ENCODE measurements around the gene PBRM1. TPM values are rescaled to one million over a fixed set of nuclear protein-coding genes. Genes with fewer than 3 reads are reported as not detected.

The PBRM1 gene
- total RNA-seq, 1 donor from 2014 or later = 131 TPM

DNA sequence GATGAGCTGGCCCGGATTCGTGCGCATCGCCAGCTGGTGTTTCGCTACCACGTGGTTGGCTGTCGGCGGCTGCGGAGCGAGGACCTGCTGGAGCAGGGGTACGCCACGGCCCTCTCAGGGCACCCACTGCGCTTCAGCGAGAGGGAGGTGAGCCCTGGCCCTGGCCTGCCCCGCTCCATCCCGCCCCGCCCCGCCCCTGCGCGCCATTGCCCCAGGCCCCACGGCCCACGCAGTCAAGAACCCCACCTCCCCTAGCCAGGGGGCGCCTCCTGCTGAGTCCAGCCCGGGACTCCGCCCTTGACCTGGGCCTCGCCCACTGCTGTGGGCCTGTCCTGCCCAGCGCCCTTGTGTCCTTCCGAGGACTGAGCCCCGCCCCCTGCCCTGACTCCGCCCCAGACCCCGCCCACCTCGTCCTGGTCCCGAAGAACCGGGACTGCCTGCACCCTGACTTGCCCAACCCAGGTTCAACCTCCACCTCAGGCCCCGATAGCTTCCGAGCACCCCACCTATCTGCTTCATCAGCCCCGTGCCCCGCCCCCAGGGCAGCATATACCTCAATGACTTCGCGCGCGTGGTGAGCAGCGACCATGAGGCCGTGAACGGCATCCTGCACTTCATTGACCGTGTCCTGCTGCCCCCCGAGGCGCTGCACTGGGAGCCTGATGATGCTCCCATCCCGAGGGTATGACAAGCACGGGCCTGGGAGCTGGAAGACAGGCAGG is 166.8 kb downstream of the PBRM1 start:
- DNase-seq (ENCODE audit: low spot score, unreplicated experiment) = no peak

DNA sequence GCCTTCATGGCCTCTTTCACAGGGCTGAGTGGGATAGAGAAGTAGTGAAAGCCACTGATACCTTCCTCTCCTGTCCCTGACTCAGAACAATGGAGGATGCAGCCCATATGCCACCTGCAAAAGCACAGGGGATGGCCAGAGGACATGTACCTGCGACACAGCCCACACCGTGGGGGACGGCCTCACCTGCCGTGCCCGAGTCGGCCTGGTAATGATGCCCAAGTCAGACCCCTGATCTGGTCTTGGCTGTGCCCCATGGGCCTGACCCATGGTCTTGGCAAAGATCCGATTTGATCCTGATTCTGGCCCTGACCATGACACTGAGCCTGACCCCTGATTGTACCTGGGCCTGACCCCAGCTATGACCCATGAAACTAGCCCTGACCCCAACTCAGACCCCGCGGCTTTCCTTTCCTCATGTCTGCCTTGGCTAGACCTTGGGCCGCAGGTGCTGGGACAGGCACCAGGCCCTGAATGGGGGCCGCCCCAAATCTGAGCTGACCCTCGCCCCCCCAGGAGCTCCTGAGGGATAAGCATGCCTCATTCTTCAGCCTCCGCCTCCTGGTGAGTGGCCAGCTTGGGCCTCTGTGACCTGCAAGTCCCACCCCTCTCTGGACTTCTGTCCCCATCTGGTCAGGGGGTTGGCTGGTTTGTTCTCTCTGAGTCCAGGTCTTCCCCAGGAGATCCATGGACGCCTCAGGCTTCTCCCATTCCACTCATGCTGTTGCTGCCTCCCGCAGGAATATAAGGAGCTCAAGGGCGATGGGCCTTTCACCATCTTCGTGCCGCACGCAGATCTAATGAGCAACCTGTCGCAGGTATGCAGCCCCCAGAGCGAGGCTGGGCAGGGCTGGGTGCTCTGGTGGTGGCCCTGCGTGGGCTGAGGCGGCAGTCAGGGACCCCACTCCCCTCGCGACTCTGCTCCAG is 167.7 kb downstream of the PBRM1 start:
- H3K4me3 Mint-ChIP-seq (ENCODE audit: low read depth) = no peak overlapping the region
- peaks cover 6% of the 10 kb centered on the region for H3K27me3 Mint-ChIP-seq
- H3K27ac Mint-ChIP-seq = no peak overlapping the region
- no peaks in the 10 kb centered on the region for H3K36me3 Mint-ChIP-seq (ENCODE audit: insufficient read depth)
- peaks cover 3% of the 10 kb centered on the region for H3K4me1 Mint-ChIP-seq (ENCODE audit: low read depth)
- H3K9me3 Mint-ChIP-seq (ENCODE audit: low read depth) = no peaks in the 10 kb centered on the region
- DNase-seq (ENCODE audit: low spot score, unreplicated experiment) = no peak
- TF ChIP-seq, protein P1, sequence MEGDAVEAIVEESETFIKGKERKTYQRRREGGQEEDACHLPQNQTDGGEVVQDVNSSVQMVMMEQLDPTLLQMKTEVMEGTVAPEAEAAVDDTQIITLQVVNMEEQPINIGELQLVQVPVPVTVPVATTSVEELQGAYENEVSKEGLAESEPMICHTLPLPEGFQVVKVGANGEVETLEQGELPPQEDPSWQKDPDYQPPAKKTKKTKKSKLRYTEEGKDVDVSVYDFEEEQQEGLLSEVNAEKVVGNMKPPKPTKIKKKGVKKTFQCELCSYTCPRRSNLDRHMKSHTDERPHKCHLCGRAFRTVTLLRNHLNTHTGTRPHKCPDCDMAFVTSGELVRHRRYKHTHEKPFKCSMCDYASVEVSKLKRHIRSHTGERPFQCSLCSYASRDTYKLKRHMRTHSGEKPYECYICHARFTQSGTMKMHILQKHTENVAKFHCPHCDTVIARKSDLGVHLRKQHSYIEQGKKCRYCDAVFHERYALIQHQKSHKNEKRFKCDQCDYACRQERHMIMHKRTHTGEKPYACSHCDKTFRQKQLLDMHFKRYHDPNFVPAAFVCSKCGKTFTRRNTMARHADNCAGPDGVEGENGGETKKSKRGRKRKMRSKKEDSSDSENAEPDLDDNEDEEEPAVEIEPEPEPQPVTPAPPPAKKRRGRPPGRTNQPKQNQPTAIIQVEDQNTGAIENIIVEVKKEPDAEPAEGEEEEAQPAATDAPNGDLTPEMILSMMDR (IDR thresholded peaks at IDR 0.05; ENCODE audit: unreplicated experiment) = no peak

More for the DNA sequence above, 166.8 kb downstream of the PBRM1 start:
- H3K9me3 Mint-ChIP-seq (ENCODE audit: low read depth) = no peaks in the 10 kb centered on the region
- peaks cover 3% of the 10 kb centered on the region for H3K4me1 Mint-ChIP-seq (ENCODE audit: low read depth)
- peaks cover 6% of the 10 kb centered on the region for H3K27me3 Mint-ChIP-seq
- H3K27ac Mint-ChIP-seq = no peak overlapping the region
- TF ChIP-seq, protein P1 (IDR thresholded peaks at IDR 0.05; ENCODE audit: unreplicated experiment) = no peak
- H3K4me3 Mint-ChIP-seq (ENCODE audit: low read depth) = no peak overlapping the region
- no peaks in the 10 kb centered on the region for H3K36me3 Mint-ChIP-seq (ENCODE audit: insufficient read depth)

DNA sequence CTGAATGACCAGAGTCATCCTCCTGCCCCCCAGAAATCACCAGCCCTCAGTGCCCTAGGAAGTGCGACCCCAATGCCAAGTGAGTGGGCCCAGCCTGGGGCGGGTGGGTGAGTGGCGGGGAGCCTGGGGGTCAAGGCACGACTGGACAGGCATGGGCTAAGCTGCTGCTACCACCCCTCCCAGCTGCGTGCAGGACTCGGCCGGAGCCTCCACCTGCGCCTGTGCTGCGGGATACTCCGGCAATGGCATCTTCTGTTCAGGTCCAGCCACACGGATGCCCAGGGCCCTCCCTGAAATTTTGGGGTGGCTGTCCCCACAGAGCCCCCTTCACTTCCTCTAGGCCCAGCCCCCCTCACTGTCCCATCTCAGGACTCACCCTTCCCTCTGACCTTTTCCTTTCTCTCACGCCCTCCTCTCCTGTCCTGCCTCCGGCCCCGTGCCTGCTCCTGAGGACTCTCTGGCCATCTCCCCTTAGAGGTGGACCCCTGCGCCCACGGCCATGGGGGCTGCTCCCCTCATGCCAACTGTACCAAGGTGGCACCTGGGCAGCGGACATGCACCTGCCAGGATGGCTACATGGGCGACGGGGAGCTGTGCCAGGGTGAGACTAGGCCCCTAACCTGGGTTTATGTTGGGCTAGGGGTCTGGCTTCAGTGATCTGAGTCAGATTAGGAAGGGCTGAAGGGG is 169.1 kb downstream of the PBRM1 start:
- peaks cover 3% of the 10 kb centered on the region for H3K4me1 Mint-ChIP-seq (ENCODE audit: low read depth)
- no peaks in the 10 kb centered on the region for H3K9me3 Mint-ChIP-seq (ENCODE audit: low read depth)
- TF ChIP-seq, protein P1 (IDR thresholded peaks at IDR 0.05; ENCODE audit: unreplicated experiment) = no peak
- peaks cover 6% of the 10 kb centered on the region for H3K27me3 Mint-ChIP-seq
- H3K4me3 Mint-ChIP-seq (ENCODE audit: low read depth) = no peak overlapping the region
- no peaks in the 10 kb centered on the region for H3K36me3 Mint-ChIP-seq (ENCODE audit: insufficient read depth)
- no peak for DNase-seq (ENCODE audit: low spot score, unreplicated experiment)
- H3K27ac Mint-ChIP-seq = no peak overlapping the region

DNA sequence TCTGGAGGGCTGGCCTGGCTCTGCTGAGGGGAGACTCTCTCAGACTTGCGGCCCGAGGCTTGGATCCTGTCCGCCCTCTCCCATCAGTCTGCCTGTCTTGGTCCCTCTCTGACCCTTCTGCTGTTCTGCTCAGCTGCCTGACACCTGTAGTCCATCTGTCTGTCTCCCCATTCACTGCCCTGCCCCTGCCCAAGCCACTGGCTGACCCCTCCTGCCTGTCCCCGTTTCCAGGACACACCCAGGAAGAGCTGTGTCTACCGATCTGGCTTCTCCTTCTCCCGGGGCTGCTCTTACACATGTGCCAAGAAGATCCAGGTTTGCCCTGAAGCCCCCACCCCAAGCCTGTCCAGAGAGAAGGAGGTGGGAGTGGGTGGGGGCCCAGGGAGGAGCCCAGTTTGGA is 170.5 kb downstream of the PBRM1 start:
- no peak overlapping the region for H3K27ac Mint-ChIP-seq
- no peaks in the 10 kb centered on the region for H3K36me3 Mint-ChIP-seq (ENCODE audit: insufficient read depth)
- H3K4me3 Mint-ChIP-seq (ENCODE audit: low read depth) = no peak overlapping the region
- H3K4me1 Mint-ChIP-seq (ENCODE audit: low read depth) = peaks cover 3% of the 10 kb centered on the region
- H3K9me3 Mint-ChIP-seq (ENCODE audit: low read depth) = no peaks in the 10 kb centered on the region
- no peak for DNase-seq (ENCODE audit: low spot score, unreplicated experiment)
- peaks cover 6% of the 10 kb centered on the region for H3K27me3 Mint-ChIP-seq
- TF ChIP-seq, protein P1 (IDR thresholded peaks at IDR 0.05; ENCODE audit: unreplicated experiment) = no peak

DNA sequence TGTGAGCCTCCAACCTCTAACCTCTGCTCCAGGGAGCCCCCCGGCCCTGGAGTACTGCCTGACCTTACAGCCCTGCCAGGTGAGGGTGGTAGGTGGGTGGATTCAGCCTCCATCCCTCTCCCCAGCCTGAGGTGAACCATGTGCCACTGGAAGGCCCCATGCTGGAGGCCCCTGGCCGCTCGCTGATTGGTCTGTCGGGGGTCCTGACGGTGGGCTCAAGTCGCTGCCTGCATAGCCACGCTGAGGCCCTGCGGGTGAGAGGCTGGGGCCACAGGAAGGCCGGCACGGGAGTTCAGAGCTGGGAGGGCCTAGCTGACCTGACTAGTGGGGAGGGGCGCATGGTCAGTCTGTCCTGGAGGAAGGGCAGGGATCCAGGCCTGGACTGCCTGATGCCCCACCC is 171.1 kb downstream of the PBRM1 start:
- no peak overlapping the region for H3K27ac Mint-ChIP-seq
- no peak overlapping the region for H3K4me3 Mint-ChIP-seq (ENCODE audit: low read depth)
- peaks cover 6% of the 10 kb centered on the region for H3K27me3 Mint-ChIP-seq
- H3K9me3 Mint-ChIP-seq (ENCODE audit: low read depth) = no peaks in the 10 kb centered on the region
- no peak for DNase-seq (ENCODE audit: low spot score, unreplicated experiment)
- H3K36me3 Mint-ChIP-seq (ENCODE audit: insufficient read depth) = no peaks in the 10 kb centered on the region
- TF ChIP-seq, protein P1 (IDR thresholded peaks at IDR 0.05; ENCODE audit: unreplicated experiment) = no peak
- H3K4me1 Mint-ChIP-seq (ENCODE audit: low read depth) = peaks cover 3% of the 10 kb centered on the region

All from progenitor cell of endocrine pancreas (in vitro differentiated cells).